Fibroblast of mammary gland (primary cell): ENCODE measurements around the gene CHRNB2.
A peak's percentile ranks its signal among the peaks of the same experiment; 100 is the strongest.

ENCODE experiments used
- DNase-seq: peaks from one replicate; pipeline ENCODE4 v3.0.0-alpha.2; 2010; ENCODE audit warnings: low read depth
- H3K4me3 ChIP-seq: 2 replicates; pipeline ENCODE4 v1.5.1; 2011; ENCODE audit warnings: low read depth, mild to moderate bottlenecking, low read length, moderate library complexity; ENCODE audit not compliant: control insufficient read depth
- CTCF ChIP-seq: conservative IDR thresholded peaks from 2 replicates; pipeline ENCODE4 v1.5.1; 2011; ENCODE audit warnings: low read depth, low read length, inconsistent platforms; ENCODE audit not compliant: control insufficient read depth, insufficient read depth

Gene CHRNB2

GRCh38 chr1:154607609-154608396 lies 40.2 kb downstream of the CHRNB2 start, which contains the start of gene ADAR:
ADAR (minus strand) TSS chr1:154608186; CDS start chr1:154608006, 180 bp downstream.
- peak; percentile 98 for DNase-seq
- peak within 1 kb of the TSS; percentile 82 for H3K4me3 ChIP-seq
- TF ChIP-seq CTCF: no peak

- H3K4me3 ChIP-seq: peak overlapping the region; percentile 82
- no peak for TF ChIP-seq CTCF
- DNase-seq: peak; percentile 50
These were observed 41.1 kb downstream of the CHRNB2 start for GRCh38 chr1:154608397-154609270.

- H3K4me3 ChIP-seq: no peak overlapping the region
- no peak for TF ChIP-seq CTCF
- peak; percentile 27 for DNase-seq
These were observed 42.1 kb downstream of the CHRNB2 start for GRCh38 chr1:154609398-154610380.

GRCh38 chr1:154611150-154611862 lies 43.7 kb downstream of the CHRNB2 start:
- DNase-seq: no peak
- TF ChIP-seq CTCF: no peak
- no peak overlapping the region for H3K4me3 ChIP-seq

DNA sequence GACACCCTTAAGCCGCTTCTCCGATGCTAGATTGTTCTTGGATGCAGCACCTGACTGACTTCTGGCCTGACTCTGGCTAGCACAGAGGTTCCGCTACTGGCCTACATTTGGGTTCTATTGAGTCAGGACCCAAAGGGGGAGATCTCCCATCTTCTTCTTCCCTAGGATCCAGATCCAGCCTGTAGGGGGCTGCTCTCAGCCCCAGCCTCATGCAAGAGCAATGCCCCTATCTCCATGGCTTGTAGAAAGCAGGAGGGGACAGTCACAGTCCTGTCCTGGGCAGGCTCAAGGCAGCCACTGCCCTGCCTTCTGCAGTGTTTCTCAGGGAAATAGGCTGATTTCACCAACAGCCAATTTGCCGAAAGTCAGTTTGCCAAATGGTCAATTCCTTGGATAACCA lies 46.7 kb downstream of the CHRNB2 start:
- no peak for DNase-seq
- H3K4me3 ChIP-seq: no peak overlapping the region
- TF ChIP-seq CTCF: no peak

DNA sequence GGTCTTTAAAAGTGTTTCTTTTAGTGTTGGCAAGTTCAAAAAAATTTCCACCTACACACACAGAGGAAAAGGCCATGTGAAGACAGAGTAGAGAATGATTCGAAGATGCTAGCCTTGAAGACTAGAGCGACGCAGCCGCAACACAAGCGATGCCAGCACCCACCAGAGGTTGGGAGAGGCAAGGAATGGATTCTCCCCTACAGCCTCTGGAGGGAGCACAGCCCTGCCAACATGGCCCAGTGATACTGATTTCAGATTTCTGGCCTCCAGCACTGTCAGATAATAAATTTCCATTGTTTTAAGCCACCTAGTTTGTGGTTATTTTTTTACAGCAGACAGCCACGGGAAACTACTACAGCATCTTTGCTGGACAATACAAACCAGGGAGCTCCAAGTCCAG lies 47.3 kb downstream of the CHRNB2 start:
- TF ChIP-seq CTCF: peak; percentile 26
- DNase-seq: peak; percentile 35
- H3K4me3 ChIP-seq: no peak overlapping the region
